ENCODE data around the gene TMEM101. TPM values are rescaled to one million over a fixed set of nuclear protein-coding genes. Genes with fewer than 3 reads are reported as not detected.
"Not testable (repeated sequence)": the region's sequence is repeated elsewhere in the genome, so short reads cannot be mapped to it uniquely, and the experiment has no call there.

TMEM101 gene
- total and polyA plus RNA-seq, 2 of the 8 experiments (the other 6 are each of a cell fraction or from before 2014, with no cell fraction given), result 16.1 to 44.7 TPM

DNA sequence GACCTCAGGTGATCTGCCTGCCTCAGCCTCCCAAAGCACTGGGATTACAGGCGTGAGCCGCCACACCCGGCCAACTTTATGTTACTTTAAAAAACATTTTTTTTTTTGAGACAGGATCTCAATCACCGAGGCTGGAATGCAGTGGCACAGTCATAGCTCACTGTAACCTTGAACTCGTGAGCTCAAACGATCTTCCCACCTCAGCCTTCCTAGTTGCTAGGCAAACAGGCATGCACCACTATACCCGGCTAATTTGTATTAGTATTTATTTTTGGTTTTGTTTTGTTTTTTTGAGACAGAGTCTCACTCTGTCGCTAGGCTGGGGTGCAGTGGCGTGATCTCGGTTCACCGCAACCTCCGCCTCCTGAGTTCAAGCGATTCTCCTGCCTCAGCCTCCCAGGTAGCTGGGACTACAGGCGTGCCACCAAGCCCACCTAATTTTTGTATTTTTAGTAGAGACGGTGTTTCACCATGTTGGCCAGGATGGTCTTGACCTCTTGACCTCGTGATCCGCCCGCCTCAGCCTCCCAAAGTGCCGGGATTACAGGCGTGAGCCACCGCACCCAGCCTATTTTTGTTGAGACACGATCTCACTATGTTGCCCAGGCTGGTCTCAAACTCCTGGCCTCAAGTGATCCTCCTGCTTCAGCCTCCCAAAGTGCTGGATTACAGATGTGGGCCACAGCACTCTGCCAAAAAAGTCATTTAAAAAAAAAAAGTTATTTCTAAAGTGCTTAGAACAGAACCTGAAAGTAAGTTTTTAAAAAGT, 42.1 kb downstream of the TMEM101 start:
- H3K4ac ChIP-seq (replicated peaks; ENCODE audit: insufficient read length, low read depth, low read length); H3K9ac ChIP-seq (replicated peaks in 1 of 4; ENCODE audit: extremely low read depth in 1 of 4, low read depth in 3 of 4, low read length in 3 of 4); H4K8ac ChIP-seq (ENCODE audit: extremely low read depth, insufficient read depth, low read length); DNase-seq (ENCODE audit: low read depth in 1 of 2, low spot score in 2 of 2); POLR2A ChIA-PET (ENCODE audit: partially characterized antibody); H2AFZ ChIP-seq (ENCODE audit: low read length); H4K91ac ChIP-seq (replicated peaks; ENCODE audit: insufficient read length, low read length); H2BK20ac ChIP-seq (ENCODE audit: low read length); H3K79me2 ChIP-seq (ENCODE audit: control insufficient read depth in 1 of 2, insufficient read depth in 2 of 2, low read length in 2 of 2); H3K36me3 ChIP-seq (ENCODE audit: control insufficient read depth in 2 of 4, insufficient read depth in 4 of 4, low read length in 3 of 4); H3K18ac ChIP-seq (ENCODE audit: extremely low read depth, low read length); H2BK120ac ChIP-seq (replicated peaks; ENCODE audit: low read depth, low read length); H3K14ac ChIP-seq (ENCODE audit: insufficient read length); H3K23me2 ChIP-seq (ENCODE audit: low read depth, low read length); H4K20me1 ChIP-seq (replicated peaks in 1 of 2; ENCODE audit: control insufficient read depth in 1 of 2, insufficient read depth in 2 of 2, low read length in 2 of 2); H2AK5ac ChIP-seq (ENCODE audit: low read depth, low read length); H3K4me3 ChIP-seq (ENCODE audit: extremely low read depth in 1 of 4, insufficient read depth in 2 of 4, low read depth in 3 of 4, low read length in 4 of 4); H2BK12ac ChIP-seq (ENCODE audit: low read depth, low read length); H3K27ac ChIP-seq (ENCODE audit: low read depth, low read length); H3K79me1 ChIP-seq (ENCODE audit: low read depth, low read length); FAIRE-seq; H3K4me2 ChIP-seq (ENCODE audit: insufficient read depth in 1 of 2, low read depth in 2 of 2, low read length in 2 of 2); H2BK15ac ChIP-seq (ENCODE audit: low read length); H2BK5ac ChIP-seq (ENCODE audit: low read depth, low read length); H4K5ac ChIP-seq (ENCODE audit: insufficient read length, low read depth, low read length); H3K56ac ChIP-seq (replicated peaks; ENCODE audit: insufficient read length, low read depth, low read length); H3K9me3 ChIP-seq (ENCODE audit: insufficient read depth in 2 of 2, low read depth in 1 of 2, low read length in 1 of 2); H3K23ac ChIP-seq (ENCODE audit: insufficient read length); H3K4me1 ChIP-seq (replicated peaks in 1 of 4; ENCODE audit: control insufficient read depth in 3 of 4, insufficient read depth in 4 of 4, low read length in 3 of 4); H3K27me3 ChIP-seq (replicated peaks in 1 of 4; ENCODE audit: control insufficient read depth in 3 of 4, extremely low read depth in 1 of 4, insufficient read depth in 3 of 4, low read length in 3 of 4): not testable (repeated sequence)
- CTCF ChIA-PET (ENCODE audit: partially characterized antibody), result interaction anchor here (0.6 to 3.0 kb wide), 8 partner anchors 10 to 567 kb away, joined by 3 to 12 read pairs (median 3); partner anchors contain the start of gene PYY
- WGBS, 2 experiments (ENCODE audit: extremely low coverage in 1 of 2, insufficient coverage in 1 of 2, insufficient read length in 1 of 2, insufficient replicate concordance in 2 of 2, low coverage in 1 of 2, low lambda C conversion rate in 2 of 2, missing lambda C conversion rate in 1 of 2), result 91% methylated on average over 22 of the region's 22 CpGs; no CpG with 5 or more reads in 1 of the 2 experiments

DNA sequence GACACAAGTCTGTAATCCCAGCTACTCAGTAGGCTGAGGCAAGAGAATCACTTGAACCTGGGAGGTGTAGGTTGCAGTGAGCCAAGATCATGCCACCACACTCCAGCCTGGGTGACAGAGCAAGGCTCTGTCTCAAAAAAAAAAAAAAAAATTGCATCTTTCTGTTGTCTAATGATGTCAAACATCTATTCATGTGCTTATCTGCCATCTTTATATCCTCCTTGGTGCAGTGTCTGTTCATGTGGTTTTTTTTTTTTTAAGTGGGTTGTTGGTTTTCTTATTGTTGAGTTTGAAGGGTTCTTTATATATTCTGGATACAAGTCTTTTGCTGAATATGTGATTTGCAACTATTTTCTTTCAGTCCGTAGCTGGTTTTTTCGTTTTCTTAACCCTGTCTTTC, 43.3 kb downstream of the TMEM101 start:
- H3K27me3 ChIP-seq (replicated peaks in 1 of 4; ENCODE audit: control insufficient read depth in 3 of 4, extremely low read depth in 1 of 4, insufficient read depth in 3 of 4, low read length in 3 of 4); H4K8ac ChIP-seq (ENCODE audit: extremely low read depth, insufficient read depth, low read length); H2AFZ ChIP-seq (ENCODE audit: low read length); H3K23me2 ChIP-seq (ENCODE audit: low read depth, low read length); H3K4ac ChIP-seq (replicated peaks; ENCODE audit: insufficient read length, low read depth, low read length); H3K23ac ChIP-seq (ENCODE audit: insufficient read length); H3K4me2 ChIP-seq (ENCODE audit: insufficient read depth in 1 of 2, low read depth in 2 of 2, low read length in 2 of 2); H3K79me1 ChIP-seq (ENCODE audit: low read depth, low read length); H4K91ac ChIP-seq (replicated peaks; ENCODE audit: insufficient read length, low read length); H4K20me1 ChIP-seq (replicated peaks in 1 of 2; ENCODE audit: control insufficient read depth in 1 of 2, insufficient read depth in 2 of 2, low read length in 2 of 2); H3K14ac ChIP-seq (ENCODE audit: insufficient read length); H3K9me3 ChIP-seq (ENCODE audit: insufficient read depth in 2 of 2, low read depth in 1 of 2, low read length in 1 of 2); H3K4me3 ChIP-seq (ENCODE audit: extremely low read depth in 1 of 4, insufficient read depth in 2 of 4, low read depth in 3 of 4, low read length in 4 of 4); FAIRE-seq; H2BK20ac ChIP-seq (ENCODE audit: low read length); H4K5ac ChIP-seq (ENCODE audit: insufficient read length, low read depth, low read length); H3K56ac ChIP-seq (replicated peaks; ENCODE audit: insufficient read length, low read depth, low read length); H3K79me2 ChIP-seq (ENCODE audit: control insufficient read depth in 1 of 2, insufficient read depth in 2 of 2, low read length in 2 of 2); H3K36me3 ChIP-seq (ENCODE audit: control insufficient read depth in 2 of 4, insufficient read depth in 4 of 4, low read length in 3 of 4); H3K4me1 ChIP-seq (replicated peaks in 1 of 4; ENCODE audit: control insufficient read depth in 3 of 4, insufficient read depth in 4 of 4, low read length in 3 of 4); H2BK5ac ChIP-seq (ENCODE audit: low read depth, low read length); H2BK15ac ChIP-seq (ENCODE audit: low read length); H3K9ac ChIP-seq (replicated peaks in 1 of 4; ENCODE audit: extremely low read depth in 1 of 4, low read depth in 3 of 4, low read length in 3 of 4); H2AK5ac ChIP-seq (ENCODE audit: low read depth, low read length); POLR2A ChIA-PET (ENCODE audit: partially characterized antibody); H2BK120ac ChIP-seq (replicated peaks; ENCODE audit: low read depth, low read length); H2BK12ac ChIP-seq (ENCODE audit: low read depth, low read length); H3K27ac ChIP-seq (ENCODE audit: low read depth, low read length); DNase-seq (ENCODE audit: low read depth in 1 of 2, low spot score in 2 of 2); H3K18ac ChIP-seq (ENCODE audit: extremely low read depth, low read length): not testable (repeated sequence)
- 48% methylated on average over 2 of the region's 2 CpGs; no CpG with 5 or more reads in 1 of the 2 experiments for WGBS, 2 experiments (ENCODE audit: extremely low coverage in 1 of 2, insufficient coverage in 1 of 2, insufficient read length in 1 of 2, insufficient replicate concordance in 2 of 2, low coverage in 1 of 2, low lambda C conversion rate in 2 of 2, missing lambda C conversion rate in 1 of 2)
- CTCF ChIA-PET (ENCODE audit: partially characterized antibody), result interaction anchor here (1.1 to 3.0 kb wide), 5 partner anchors 9 to 31 kb away, joined by 3 to 12 read pairs (median 3); partner anchors contain the start of genes PPY and PYY

Data from H1 (cell line).